Posterior cingulate gyrus (tissue), 11 donors: ENCODE results near the gene TM4SF4.
"Not testable (repeated sequence)": the region's sequence is repeated elsewhere in the genome, so short reads cannot be mapped to it uniquely, and the experiment has no call there.

ENCODE experiments used
- DNase-seq, 10 donors: peaks; one replicate each; pipeline versions ENCODE4 v3.0.0 to v3.0.0-alpha.2; 2020 to 2021; ENCODE audit warnings: mixed read lengths in 3 of 10
- intact Hi-C: fragments of 100-400 bp; cut with DNase I; formaldehyde crosslinking; loops from one replicate; pipeline ENCODE4 v1.15.1; 2023

TM4SF4 gene, protein sequence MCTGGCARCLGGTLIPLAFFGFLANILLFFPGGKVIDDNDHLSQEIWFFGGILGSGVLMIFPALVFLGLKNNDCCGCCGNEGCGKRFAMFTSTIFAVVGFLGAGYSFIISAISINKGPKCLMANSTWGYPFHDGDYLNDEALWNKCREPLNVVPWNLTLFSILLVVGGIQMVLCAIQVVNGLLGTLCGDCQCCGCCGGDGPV

DNA sequence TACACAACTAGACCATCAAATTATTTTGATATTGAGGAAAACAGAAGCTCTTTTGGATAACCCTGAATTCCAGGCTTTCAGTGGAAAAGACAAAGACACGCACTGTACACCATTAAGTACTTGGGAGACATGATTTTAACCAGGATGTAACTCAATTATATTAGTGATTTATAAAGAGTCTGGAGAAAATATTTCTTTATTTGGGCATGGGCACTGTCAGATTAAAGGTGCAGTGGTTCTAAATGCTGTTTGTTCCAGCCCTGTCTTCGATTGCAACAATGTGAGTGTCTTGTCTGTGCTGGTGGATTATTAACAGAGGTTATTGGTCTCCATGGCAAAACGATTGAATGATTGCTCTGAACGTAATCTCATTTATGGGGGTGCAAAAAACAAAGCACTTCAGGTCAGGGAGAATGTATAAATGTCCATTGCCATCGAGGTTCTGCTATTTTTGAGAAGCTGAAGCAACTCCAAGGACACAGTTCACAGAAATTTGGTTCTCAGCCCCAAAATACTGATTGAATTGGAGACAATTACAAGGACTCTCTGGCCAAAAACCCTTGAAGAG, at the start of gene TM4SF4:
TSS of gene TM4SF4 (plus strand) at position 448 of the 568 bp plus-strand sequence. CDS start 181 bp downstream, outside the sequence.
- DNase-seq = no peak
- intact Hi-C loops = no loop called here

DNA sequence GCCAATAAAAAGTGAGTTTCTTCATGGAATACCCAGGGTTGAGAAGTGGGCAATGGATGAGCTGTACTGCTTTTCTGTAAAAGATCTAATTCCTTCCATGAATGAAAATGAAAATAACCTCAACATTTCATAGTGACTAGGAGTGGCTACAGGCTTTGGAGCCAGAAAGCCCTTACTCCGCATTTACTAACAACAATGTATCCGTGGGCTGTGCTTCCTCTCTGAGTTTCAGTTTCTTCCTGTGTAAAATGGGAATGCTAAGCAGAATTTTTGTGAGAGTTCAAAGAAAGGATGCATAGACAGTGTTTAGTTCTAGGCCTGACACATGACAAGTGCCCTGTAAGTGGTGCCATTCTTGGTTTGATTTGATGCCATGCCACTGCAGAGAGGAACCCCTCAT, 49.6 kb upstream of the TM4SF4 start:
- no peak for DNase-seq
- intact Hi-C loops = no loop called here

DNA sequence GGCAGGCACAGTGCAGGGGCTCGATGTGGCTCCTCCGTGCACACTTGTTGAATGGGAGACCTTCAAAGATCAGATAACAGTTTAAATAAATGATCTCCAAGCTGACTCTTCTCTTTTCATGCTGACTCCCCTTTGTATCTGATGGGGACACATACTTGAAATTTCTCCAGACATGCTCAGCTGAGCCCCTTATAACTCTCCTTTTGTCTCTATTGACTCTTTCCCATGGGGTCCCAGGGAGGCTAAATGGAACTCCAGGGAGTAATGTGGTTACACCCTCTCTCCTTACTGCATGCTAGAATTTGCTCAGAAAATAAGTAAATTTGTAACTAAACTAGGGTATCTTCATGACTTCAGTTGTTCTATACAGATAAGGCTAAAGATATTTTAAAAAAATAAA, 48.2 kb upstream of the TM4SF4 start:
- intact Hi-C loops = no loop called here
- DNase-seq = no peak

DNA sequence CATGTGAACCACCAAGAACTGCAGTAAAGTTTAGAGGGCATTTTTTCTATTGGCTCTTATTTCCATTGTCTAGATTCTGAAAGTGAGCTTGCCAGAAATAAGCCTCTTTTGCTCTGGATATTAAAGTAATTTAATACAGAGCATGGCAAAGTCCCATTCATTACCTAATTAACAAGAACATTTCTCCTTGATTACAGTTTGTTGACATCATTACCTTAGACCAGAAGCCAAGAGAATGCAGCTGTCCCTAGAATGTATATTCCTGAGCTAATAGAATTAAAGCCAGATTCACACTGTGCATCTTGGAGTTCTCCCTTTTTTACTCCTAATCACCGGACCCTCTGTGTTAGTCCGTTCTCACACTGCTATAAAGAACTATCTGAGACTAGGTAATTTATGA, 46.4 kb upstream of the TM4SF4 start:
- intact Hi-C loops = no loop called here
- no peak for DNase-seq

DNA sequence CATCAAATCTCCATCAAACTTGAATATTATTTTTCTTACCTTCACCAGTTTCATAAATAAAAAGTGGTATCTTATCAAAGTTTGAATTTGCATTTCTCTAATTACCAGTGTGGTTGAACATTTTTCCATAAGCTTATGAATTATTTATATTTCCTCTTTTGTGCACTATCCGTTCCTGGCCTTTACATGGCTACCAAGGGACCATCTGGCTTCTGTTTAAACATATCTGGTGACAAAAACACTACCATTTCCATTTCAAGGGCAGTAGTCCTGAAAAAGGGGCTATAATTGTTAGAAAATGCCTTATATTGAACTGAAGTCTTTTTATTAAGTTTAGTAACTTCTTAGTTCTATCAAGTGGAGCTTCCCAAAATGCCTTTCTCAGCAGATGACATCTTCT, 44.3 kb upstream of the TM4SF4 start:
- intact Hi-C loops = no loop called here
- DNase-seq = no peak

DNA sequence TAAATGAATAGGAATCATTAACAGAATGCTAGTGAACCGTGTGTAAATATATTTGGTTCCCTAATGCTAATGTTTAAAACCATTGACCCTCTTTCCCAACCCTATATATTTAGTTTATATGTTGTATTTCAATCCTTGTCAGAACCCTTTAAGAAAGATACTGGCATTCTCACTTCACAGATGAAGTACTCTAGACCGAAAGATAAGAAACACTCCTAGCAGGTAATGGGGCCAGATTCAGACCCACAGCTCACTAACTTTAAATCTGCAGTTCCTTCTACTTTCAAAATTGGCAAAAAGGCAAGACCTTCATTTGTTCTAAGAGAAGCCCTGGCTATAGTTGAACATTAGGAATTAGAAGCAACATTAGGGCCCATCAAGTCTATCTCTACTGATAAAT, 42.3 kb upstream of the TM4SF4 start:
- intact Hi-C loops = no loop called here
- no peak for DNase-seq

DNA sequence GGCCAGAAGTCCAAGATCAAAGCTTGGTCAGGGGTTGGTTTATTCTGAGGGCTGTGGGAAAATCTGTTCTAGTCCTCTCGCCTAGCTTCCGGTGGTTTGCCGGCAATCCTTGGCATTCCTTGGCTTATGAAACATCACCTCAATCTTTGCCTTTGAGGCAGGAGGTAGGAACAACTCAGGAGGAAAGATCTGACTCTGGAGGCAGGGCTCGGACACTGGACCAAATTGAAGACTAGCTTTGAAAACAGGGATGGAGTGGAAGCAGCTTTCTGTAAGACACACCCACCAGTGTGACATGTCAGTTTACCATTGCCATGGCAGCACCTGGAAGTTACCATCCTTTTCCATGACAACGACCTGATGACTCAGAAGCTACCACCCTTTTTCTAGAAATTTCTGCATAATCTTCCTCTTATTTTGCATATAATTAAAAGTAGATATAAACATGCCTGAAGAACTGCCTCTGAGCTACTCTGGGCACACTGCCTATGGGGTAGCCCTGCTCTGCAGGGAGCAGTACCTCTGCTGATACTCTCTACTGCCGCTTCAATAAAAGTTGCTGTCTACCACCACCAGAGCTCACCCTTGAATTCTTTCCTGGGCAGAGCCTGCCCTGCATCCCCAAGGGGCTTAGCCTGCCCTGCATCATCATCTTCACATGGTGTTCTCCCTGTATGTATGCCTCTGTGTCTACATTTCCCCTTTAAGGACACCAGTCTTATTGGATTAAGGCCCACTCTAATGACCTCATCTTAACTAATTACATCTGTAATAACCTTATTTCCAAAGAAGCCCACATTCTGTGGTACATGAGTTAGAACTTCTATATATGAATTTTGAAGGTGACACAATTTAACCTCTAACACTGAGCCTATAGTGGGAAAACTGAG, 38.3 kb upstream of the TM4SF4 start:
- DNase-seq = no peak
- intact Hi-C loops = no loop called here

DNA sequence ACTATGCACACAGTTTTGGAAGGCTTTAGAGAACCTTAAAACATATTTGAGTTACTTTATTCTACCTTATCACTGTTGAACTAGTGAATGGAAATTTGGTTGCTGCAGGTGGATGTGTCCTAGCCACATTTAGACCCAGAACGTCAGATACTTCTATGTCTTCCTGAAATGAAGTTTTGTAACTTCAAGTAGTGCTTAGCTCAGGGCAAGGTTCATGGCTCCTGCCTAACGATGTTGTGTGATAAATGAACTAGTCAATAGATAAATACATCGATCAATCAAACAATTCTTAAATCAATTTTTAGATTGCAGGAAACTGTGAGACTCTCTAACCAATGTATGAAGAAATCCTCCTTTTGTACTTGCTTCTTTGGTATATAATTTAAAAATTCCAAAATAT, 37.2 kb upstream of the TM4SF4 start:
- intact Hi-C loops = no loop called here
- no peak for DNase-seq

DNA sequence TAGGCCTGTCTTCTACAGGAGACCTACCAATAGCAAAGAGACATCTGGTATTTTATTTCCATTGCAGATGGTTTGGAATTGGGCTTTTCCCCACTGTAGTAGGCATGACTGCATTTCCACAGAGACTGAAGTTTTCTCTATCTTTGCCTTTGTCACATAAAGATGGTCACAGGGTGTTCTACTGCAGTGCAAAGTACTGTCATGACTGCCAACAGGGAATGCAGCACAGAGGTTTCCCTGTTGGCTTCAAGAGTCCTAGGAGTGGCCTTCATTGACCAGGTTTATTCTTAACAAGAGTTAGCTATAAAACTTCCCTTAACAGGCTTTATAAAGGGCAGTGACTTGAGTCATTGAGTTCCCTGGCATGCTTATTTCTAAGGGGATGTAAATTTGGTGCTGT, 36.8 kb upstream of the TM4SF4 start:
- intact Hi-C loops = no loop called here
- no peak for DNase-seq

DNA sequence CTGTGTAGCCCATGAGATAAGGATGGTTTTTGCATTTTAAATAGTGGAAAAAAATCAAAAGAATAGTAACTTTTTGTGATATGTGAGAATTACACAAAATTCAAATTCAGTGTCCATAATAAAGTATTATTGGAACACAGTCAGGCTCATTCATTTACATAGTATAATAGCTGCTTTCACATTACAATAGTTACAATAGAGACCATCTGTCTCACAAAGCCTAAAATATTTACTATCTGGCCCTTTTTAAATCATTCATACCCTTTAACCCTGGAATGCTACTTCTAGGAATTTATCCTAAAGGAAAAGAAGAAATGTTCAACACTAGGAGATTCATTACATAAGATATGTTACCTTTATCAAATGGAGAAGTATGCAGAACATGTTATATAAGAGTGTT, 35.5 kb upstream of the TM4SF4 start:
- intact Hi-C loops = no loop called here
- no peak for DNase-seq

DNA sequence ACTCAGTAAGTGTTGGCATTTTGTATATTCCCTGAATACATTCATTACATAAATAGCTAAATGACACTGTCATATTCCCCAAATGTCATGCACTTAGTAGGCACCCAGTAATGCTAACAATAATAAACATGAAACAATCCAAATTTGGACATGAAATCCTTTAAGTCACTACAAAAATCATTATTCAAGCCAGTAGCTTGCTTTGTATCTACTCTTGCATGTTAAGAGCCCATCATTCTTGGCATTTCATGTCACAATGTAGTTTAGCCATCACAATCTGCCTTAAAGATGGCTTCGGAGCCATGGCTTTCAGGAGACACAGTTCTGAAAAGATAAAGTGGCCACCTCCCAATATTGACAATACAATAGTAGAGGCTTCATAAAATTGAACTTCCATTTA, 32.9 kb upstream of the TM4SF4 start:
- DNase-seq = no peak
- intact Hi-C loops = no loop called here

DNA sequence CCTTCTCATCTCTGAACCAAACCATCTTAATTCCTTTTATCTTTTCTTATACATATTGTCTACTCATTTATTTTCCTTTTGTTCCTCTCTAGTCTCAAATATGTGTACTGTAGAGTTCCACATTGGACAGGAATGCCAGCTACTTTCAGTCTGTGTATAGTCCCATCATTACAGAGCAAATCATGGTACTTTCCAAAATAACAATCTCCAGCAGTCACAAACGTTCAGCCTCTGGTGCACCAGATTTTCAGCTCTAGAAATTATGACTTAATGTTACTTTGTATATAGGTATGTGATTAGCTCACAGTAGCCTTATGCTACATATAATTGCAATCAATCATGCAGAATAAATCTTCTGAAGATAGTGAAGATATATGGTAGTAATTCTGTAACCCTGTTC, 32.5 kb upstream of the TM4SF4 start:
- intact Hi-C loops = no loop called here
- no peak for DNase-seq

DNA sequence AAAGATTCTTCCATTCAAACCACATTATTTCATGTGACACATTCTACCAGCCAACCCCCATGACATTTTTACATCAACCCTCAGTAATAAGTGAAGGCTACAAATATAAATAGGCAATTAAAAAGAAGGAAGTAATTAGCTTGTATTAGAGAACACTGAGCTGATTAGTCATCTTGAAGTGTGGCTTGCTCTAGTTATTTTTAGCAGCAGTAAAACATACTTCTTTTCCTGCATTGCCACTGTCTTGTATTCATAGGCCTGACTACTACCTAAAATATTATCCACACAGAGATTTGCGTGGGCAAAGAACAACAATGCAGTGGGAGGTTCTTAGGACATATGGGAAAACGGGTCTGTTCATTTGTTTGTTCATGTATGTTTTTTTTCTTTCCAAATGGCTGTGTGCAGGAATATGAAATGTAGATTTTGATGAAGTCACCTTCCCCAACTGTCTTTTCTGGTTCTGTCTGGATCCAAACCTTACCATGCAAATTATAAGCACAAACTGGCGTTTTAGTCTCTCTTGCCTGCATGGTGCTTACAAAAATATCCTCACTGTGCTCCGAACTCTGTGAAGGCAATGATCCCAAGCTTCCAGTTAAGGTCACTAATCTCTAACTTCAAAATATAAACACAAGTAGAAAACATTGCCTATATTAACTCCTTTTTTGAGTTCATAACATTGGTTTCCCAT, 31.5 kb upstream of the TM4SF4 start:
- intact Hi-C loops = no loop called here

DNA sequence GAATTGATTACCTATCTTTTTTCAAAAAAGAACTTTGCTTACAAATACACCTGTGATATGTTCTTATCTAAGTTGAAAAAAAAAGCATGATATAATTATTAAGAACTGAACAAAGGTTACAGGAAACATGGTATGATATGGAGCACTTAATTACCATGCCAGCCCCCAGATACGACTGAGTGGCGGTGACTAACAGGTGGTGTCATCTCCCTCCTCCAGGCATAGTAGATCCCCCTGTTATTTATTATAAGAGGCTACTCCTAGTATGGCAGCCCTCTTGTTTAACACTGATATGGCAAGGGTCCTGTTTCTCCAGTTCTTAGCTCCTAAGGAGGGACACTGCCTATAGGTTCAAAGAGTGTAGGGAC, 31.0 kb upstream of the TM4SF4 start:
- intact Hi-C loops = no loop called here
- DNase-seq = no peak

More for the DNA sequence above, 31.5 kb upstream of the TM4SF4 start:
- DNase-seq = no peak

DNA sequence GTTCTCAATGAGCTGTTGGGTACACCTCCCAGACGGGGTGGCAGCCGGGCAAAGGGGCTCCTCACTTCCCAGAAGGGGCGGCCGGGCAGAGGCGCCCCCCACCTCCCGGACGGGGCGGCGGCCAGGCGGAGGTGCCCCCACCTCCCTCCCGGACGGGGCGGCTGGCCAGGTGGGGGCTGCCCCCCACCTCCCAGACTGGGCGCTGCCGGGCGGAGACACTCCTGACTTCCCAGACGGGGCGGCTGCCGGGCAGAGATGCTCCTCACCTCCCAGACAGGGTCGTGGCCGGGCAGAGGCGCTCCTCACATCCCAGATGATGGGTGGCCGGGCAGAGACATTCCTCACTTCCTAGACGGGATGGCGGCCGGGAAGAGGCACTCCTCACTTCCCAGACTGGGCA, 29.6 kb upstream of the TM4SF4 start:
- DNase-seq, intact Hi-C loops: not testable (repeated sequence)

DNA sequence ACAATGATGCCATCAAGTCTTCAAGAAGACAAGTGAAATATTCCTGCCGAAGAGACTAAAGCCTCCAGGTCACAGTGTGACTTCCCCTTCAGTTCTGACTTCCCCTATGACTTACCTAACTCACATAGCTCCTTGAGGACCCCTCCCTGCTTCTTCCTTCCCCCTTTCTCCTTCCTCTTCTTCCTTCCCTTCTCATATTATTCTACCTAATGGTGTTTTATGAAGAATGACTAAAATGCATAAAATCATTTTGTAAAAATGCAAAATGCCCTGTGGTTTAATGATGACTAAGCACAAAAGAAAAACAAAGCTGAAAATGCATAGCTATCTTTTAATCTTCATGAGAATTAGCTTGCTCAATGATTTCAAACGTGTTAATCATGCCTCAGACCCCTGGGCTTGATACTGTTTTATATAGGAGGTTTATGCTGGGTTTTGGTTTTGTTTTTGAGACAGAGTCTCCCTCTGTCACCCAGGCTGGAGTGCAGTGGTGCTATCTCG, 26.1 kb upstream of the TM4SF4 start:
- DNase-seq = no peak
- intact Hi-C loops = no loop called here

DNA sequence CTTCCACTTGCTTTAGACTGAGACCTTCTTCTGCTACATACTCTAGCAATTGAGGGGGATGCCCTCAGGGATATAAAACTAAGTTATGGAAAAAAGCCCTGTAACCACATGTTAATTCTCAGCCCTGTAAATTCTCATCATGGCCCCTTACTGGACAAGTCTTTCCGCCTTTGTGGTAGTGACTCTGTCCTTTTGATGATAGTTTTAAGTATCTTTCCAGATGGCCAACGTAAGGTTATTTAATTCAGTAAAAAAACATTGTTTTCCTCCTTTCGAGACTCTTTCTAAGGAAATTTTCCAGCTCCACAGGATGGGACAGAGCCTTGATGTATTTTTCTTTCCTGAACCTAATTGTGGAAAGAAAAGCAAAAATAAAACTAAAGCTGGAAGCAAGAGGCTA, 25.3 kb upstream of the TM4SF4 start:
- no peak for DNase-seq
- intact Hi-C loops = no loop called here

DNA sequence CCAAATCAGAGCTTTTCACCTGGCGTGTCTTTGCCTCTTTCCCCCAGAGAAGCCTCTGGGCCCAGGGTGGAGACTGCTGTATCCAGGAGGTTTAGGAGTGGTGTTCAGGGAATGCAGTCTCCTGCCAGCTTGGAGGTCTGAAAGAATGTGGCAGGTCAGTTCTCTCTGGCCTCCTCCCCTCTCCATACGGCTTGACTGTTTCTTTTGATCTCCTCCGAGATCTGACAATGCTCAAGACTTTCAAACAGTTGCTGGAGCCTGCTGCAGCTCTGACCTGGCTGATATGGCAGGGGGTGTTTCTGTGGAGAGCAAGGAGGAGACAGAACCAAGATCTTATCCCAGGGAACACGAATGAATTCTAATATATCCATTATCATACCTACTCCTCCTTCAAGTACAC, 24.7 kb upstream of the TM4SF4 start:
- intact Hi-C loops = no loop called here
- no peak for DNase-seq

DNA sequence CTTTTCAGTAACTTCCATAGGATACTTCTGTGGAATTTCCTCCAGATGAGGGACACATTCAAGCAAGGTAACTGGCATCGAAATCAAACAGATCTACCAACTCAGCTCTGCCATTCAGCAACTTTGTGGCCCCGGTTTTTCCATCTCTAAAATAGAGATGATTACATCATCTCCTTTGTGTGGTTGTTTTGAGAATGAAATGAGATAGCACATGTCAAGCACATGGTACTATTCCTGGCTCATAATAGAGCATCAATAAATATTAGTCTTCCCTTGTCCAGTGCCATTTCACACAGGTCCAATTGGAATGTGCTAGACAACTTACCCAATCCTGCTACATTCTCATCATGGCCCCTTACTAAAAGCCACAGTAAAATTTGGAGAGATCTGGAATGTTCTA, 24.2 kb upstream of the TM4SF4 start:
- DNase-seq = no peak
- intact Hi-C loops = no loop called here

DNA sequence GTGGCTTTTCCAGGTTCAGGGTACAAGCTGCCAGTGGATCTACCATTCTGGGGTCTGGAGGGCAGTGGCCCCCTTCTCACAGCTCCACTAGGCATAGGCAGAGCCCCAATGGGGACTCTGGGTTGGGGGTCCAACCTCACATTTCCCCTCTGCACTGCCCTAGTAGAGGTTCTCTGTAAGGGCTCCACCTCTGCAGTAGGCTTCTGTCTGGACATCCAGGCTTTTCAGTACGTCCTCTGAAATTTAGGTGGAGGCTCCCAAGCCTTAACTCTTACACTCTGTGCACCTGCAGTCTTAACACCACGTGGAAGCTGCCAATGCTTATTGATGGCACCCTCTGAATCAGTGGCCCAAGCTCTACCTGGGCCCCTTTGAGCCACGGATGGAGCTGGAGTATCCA, 22.5 kb upstream of the TM4SF4 start:
- intact Hi-C loops = no loop called here
- no peak for DNase-seq

DNA sequence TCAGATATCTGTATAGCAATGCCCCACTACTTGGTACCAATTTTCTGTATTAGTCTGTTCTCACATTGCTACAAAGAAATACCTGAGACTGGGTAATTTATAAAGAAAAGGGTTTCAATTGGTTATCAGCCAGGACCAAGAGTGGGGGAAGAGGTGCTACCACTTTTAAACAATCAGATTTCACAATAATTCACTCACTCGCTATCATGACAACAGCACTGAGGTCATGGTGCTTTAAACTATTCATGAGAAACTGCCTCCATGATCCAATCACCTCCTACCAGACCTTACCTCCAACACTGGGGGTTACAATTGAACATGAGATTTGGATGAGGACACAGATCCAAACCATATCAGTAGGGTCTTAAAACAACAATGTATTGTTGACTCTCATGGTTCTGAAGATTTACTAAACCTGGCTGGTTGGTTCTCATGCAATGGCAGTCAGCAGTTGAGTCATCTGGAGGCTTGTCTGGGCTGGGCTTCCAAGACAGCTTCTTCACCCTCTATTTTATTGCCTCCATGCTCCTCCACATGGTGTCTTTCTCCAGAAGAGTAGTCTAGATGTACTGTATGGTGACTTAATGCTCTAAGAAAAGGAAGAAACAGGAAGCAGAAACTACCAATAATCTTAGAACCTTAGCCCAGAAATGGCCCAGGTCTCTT, 21.2 kb upstream of the TM4SF4 start:
- intact Hi-C loops = no loop called here
- DNase-seq = no peak
